HG02678 (cell line): ENCODE data around the gene STAT3.
"Not testable (repeated sequence)": the region's sequence is repeated elsewhere in the genome, so short reads cannot be mapped to it uniquely, and the experiment has no call there.

Experiments used
- ATAC-seq: cut with Tn5 transposase; IDR thresholded peaks from one replicate; pipeline ENCODE4 v1.9.1; 2021; ENCODE audit warnings: mild to moderate bottlenecking, moderate library complexity; ENCODE audit not compliant: unreplicated experiment

STAT3 gene

GRCh38 chr17:42303694-42304093 is 84.5 kb downstream of the STAT3 start:
- no peak for ATAC-seq

- no peak for ATAC-seq
These were observed 87.2 kb downstream of the STAT3 start for GRCh38 chr17:42301022-42301421.

GRCh38 chr17:42299913-42300312 is 88.3 kb downstream of the STAT3 start:
- not testable (repeated sequence) for ATAC-seq

GRCh38 chr17:42299361-42299760 is 88.9 kb downstream of the STAT3 start:
- not testable (repeated sequence) for ATAC-seq

- ATAC-seq, result not testable (repeated sequence)
These were observed 90.5 kb downstream of the STAT3 start for GRCh38 chr17:42297775-42298174.

- no peak for ATAC-seq
These were observed 92.2 kb downstream of the STAT3 start for GRCh38 chr17:42296012-42296411.

GRCh38 chr17:42294469-42295398 is 93.5 kb downstream of the STAT3 start:
- no peak for ATAC-seq

GRCh38 chr17:42291129-42291528 is 97.1 kb downstream of the STAT3 start:
- no peak for ATAC-seq

- no peak for ATAC-seq
These were observed 97.7 kb downstream of the STAT3 start for GRCh38 chr17:42290577-42290976.

GRCh38 chr17:42289611-42290181 is 98.5 kb downstream of the STAT3 start:
- no peak for ATAC-seq

GRCh38 chr17:42288803-42289610 is 99.2 kb downstream of the STAT3 start:
- ATAC-seq, result no peak

- no peak for ATAC-seq
These were observed 100.1 kb downstream of the STAT3 start, which contains the start of gene STAT5A for GRCh38 chr17:42287977-42288802. TSS of gene STAT5A (plus strand) at chr17:42288498. CDS start at chr17:42289412, 914 bp downstream.

- no peak for ATAC-seq
These were observed 100.8 kb downstream of the STAT3 start for GRCh38 chr17:42287305-42287976.

- no peak for ATAC-seq
These were observed 101.6 kb downstream of the STAT3 start for GRCh38 chr17:42286411-42287221.

GRCh38 chr17:42285346-42286050 is 102.7 kb downstream of the STAT3 start:
- ATAC-seq, result no peak

GRCh38 chr17:42284566-42284965 is 103.7 kb downstream of the STAT3 start:
- no peak for ATAC-seq

- no peak for ATAC-seq
These were observed 104.2 kb downstream of the STAT3 start for GRCh38 chr17:42284024-42284369.

GRCh38 chr17:42283241-42284023 is 104.8 kb downstream of the STAT3 start:
- no peak for ATAC-seq
